Activated CD4-positive, CD25-positive, alpha-beta regulatory T cell treated with anti-CD3 and anti-CD28 coated beads, Interleukin-2, amount 50 U/mL, for 72 hours (primary cell): ENCODE results near the gene GPT2.

Source experiments
- DNase-seq: peaks from one replicate; pipeline ENCODE4 v3.0.0; 2021

Gene GPT2

DNA sequence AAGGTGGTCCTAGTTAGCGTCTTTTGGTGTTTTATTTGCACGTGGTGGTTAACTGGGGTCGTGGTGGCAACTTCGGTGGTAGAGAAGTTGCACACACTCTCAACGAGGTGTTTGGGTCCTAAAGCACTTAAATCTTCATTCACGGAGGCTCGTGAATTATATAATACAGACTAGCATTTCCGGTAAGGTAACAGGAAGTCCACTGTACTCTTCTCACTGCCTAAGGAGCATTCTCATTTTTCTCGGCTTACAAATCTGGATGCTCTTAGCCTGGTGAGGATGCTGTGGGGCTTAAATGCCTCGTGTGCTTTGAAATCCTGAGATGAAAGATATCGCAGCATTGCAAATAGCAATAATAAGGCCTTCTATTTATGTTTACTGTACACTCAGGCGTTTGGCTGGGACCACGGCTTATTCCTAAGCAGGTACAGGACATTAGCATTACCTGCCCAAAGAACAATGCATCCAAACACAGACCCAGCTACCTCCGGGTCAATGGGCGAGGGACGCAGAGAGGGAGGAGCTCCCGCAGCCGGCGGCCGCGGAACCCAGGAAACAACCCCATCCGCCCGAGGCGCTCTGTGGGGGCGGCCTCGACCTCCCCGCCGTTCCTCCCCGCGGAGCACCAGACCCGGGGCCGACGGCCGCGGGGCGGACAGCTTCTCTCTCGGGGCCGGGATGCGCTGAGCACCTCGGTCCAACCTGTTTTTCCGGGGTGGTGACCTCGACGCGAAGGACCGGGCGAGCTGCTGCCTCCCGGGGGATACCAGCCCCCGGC, 88.5 kb downstream of the GPT2 start:
- DNase-seq: peak; percentile 64

- peak; percentile 95 for DNase-seq
Observed at GRCh38 chr16:46973207-46973995, 89.2 kb downstream of the GPT2 start, which contains the start of gene DNAJA2. Gene DNAJA2, minus strand, starts transcription at chr16:46973674. Its CDS starts 102 bp downstream, at chr16:46973572.

DNA sequence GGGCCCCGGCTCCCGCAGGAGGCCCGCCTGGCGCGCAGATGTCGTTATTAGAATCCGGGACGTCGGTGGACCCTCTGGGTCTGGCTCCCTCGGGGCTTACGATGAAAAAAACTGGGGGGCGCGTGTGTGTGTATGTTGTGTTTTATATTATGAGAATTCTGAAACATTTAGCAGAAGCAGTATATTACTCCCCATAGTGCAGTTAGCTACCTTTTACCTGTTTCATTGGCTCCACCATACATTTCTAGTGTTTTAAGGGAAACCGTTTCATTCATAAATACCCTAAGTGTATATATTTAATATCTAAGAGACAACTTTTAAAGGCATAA, 89.8 kb downstream of the GPT2 start:
- no peak for DNase-seq

- DNase-seq: no peak
Observed at GRCh38 chr16:46974352-46974751, 90.2 kb downstream of the GPT2 start.

DNA sequence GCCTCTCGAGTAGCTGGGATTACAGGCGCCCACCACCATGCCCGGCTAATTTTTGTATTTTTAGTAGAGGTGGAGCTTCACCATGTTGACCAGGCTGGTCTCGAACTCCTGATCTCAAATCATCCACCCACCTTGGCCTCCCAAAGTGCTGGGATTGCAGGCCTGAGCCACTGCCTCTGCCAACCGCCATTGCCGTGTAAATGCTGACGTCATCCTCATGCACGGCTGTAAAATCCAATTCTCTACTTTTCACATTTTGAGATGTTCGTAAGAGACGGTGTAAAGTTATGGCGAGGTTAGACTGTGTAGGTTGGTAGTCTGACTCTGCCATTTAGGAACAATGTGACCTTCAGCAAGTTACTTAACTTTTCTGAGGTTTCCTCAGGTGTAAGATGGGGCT, 91.0 kb downstream of the GPT2 start:
- DNase-seq: no peak

GRCh38 chr16:46975908-46976470, 91.8 kb downstream of the GPT2 start:
- DNase-seq: no peak

GRCh38 chr16:46976550-46976949, 92.4 kb downstream of the GPT2 start:
- no peak for DNase-seq
